Ureter (tissue), 1 donor: Measurements from ENCODE around the gene MIS18BP1. TPM values are rescaled to one million over a fixed set of nuclear protein-coding genes. Genes with fewer than 3 reads are reported as not detected.
"Not testable (repeated sequence)": the region's sequence is repeated elsewhere in the genome, so short reads cannot be mapped to it uniquely, and the experiment has no call there.

Experiments used
- DNase-seq: peaks from one replicate; pipeline ENCODE4 v3.0.0-alpha.2; 2020; ENCODE audit warnings: low spot score
- total RNA-seq: library from RNA; stranded (reverse); gene quantifications from one replicate; pipeline ENCODE4 v1.2.4, GENCODE V29; 2023
- donor health status: DM: yes; HTN: yes; CAD: no.

The MIS18BP1 gene
- 26.1 TPM for total RNA-seq

DNA sequence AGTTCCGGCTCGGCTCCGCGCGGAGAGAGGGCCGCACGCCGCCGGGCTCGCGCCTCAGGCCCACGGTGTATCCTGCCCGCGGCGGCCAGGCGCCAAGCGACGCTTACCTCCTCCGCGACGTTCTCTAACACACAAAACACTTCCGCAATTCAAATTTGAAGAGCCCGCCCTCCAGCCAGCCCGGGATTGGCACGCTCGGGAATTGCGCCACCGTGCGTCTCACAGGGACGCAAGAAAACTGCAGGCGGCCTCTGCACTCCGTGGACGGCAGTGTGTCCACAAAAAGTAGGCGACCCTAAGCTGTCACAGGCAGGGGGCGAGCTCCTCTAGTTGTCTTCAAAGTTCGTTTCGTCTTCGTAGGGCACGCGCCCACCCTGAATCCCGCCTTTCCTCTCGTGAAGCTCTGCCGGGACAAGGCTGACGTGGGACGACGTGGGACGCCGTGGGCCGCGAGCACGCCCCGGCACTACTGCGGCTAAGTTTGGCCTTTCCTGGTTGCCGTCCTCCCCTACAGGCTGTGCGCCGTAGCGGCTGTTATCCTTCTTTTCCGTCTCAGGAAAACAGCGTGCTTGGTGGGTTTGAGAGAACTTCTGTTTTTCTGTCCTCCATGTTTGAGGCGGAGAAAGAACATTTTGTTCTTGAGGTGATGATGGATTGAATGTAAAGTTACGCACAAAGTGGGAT lies at the start of gene MIS18BP1:
TSS of gene MIS18BP1 (minus strand) at position 133 of the 684 bp plus-strand sequence. CDS start 5,916 bp downstream, outside the sequence.
- DNase-seq, result peak; percentile 96

DNA sequence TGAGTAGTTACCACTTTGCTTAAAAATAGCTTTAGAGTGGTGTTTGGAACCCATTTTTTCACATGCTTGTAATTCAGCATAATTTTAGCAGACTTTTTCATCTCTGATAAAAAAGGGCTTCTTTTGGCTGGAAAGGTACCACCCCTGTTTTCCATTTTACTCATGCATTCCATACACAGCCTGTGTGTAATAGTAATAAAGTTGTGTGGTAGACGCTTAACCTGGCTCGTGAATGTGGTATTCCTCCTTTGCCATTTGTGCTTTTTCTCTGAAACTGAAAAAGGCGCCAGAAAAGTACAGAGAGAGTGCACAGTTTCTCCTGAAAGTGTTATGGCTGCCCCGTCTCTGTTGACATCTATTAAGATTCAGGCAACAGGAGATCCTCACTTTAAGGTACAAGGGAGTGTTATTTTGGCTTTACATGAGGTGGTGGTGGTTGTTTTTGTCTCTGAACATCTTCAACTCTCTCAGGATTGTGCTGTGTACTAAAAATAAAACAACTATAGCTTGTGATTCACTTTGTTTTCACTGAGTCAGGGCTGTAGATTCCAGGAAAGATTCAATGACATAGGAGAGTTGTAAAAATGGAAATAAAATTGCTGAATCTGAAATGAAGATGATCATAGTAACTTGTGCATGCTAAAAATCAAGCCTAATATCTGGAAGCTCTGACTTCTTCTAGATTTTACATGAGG lies 45.6 kb upstream of the MIS18BP1 start:
- DNase-seq, result no peak

DNA sequence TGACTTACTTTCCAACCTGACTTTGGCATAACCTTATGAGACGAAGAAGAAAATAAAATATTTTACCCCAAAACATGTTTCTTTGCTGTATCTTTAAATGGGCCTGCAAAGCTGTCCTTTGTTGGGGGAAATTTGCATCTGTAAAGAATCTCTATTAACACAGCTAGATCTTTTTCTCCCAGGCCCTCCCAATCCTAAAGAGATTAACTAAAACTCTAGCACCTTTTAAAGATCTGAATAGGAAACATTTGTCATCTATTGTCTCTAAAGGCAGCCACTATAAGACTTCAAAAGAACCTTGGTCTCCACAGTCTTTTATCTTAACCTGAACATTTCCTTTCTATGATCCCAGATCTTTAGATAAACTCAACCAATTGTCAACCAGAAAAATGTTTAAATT lies 41.8 kb upstream of the MIS18BP1 start:
- not testable (repeated sequence) for DNase-seq

DNA sequence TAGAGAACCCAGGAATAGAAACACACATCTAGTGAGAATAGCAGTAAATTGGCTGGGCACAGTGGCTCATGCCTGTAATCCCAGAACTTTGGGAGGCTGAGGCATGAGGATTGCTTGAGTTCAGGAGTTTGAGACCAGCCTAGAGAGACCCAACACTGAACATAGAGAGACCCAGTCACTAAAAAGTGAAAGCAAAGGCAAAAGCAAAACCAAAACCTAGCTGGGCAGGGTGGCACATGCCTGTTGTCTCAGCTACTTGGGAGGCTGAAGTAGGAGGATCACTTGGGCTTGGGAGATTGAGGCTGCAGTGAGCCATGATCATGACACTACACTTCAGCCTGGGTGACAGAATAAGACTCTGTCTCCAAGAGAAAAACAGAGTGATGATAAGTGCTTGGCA lies 37.5 kb upstream of the MIS18BP1 start:
- DNase-seq, result no peak

DNA sequence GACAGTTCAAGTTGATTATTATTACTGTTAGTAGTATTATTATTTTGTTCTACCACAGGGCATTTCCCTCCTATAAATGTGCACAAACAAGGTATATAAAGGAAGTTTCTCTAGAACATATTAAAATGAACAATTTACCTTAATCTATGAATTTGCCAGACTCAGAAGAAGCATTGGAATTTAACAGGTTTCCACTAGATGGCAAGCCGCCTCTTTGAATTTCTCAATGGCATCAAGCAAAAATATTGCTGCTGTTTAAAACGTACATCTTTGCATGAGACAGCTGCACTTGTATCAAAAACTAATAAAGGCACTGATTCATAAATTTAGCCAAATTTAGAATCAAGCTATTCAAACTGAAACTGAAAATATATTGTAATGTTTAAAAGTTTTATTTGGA lies 34.6 kb upstream of the MIS18BP1 start:
- DNase-seq, result no peak

DNA sequence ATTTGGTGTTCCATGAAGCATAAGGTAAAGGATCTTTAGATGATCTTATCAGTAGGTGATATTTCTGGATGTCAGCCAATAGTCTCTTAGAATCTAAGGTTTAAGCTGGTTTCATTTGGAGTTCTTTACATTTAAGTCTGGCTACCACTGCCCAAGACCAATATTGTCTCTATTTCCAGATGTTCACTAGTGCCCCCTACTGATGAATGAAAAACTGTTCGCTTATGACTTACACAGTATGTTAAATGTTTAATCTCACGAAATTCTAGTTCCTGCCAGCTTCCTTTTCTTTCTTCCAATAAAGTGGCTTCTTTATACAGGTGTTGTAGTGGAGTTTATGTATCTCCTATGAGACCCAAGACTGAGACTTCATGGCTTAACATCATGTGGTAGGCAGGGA lies 31.8 kb upstream of the MIS18BP1 start:
- no peak for DNase-seq

DNA sequence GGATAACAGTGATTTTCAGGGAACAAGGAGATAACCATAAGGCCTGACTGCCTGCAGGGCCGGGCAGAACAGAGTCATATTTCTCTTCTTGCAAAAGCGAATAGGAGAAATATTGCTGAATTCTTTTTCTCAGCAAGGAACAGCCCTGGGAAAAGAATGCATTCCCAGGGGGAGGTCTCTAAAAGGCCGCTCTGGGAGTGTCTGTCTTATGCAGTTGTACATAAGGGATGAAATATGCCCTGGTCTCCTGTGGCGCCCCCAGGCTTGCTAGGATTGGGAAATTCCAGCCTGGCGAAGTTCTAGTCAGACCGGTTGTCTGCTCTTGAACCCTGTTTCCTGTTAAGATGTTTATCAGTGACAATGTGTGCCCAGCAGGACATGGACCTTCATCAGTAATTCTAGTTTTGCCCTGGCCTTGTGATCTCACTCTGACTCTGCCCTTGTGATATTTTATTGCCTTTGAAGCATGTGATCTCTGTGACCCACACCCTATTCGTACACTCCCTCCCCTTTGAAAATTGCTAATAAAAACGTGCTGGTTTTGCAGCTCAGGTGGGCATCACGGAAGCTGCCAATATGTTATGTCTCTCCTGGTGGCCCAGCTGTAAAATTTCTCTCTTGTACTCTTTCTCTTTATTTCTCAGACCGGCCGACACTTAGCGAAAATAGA lies 28.9 kb upstream of the MIS18BP1 start:
- not testable (repeated sequence) for DNase-seq

DNA sequence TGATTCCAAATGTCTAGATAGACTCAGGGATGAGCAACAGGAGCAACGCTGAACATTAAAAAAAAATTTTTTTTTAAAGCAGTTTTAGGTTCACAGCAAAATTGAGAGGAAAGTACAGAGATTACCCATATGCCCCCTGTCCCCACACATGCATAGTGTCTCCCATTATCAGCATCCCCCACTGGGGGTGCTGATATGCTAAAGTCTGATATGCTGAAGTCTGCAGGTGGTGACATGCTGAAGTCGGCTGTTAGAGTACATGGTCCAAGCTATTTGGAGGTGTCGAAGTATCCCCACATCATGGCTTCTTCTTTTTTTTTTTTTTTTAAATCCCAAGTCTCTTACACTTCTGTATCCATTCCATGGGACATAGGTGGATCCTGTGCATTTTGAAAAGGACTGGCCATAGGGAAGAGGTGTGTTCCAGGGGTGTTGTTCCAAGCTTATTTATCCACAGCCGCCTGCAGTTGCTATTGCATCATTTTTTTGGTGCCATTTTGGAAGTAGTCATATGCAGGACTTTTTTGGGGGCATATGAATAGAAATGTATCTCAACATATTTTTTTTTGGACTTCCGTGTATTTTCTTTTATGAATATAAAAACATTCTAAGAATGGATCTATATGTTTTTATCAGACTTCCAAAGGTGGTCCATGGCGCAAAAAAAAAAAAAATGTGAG lies 19.0 kb upstream of the MIS18BP1 start:
- no peak for DNase-seq

DNA sequence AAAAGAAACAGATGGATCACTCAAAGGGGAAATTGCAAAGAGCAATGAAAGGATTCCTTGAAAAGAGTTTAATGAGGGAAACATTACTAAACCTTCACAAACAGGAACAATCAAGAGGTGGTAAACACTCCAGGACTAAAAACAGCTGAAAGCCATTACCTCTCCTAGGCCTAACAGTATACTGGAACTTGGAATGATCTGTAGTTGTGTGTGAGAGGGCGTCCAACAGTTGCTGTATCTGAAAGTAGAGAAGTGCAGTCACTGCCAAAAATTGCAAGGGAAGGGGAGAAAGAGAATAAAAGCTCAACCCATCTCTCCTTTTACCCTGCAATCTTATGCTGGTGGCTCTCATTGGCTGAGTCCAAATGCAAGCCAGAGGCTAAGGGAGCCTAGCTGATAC lies 17.0 kb upstream of the MIS18BP1 start:
- DNase-seq, result no peak

DNA sequence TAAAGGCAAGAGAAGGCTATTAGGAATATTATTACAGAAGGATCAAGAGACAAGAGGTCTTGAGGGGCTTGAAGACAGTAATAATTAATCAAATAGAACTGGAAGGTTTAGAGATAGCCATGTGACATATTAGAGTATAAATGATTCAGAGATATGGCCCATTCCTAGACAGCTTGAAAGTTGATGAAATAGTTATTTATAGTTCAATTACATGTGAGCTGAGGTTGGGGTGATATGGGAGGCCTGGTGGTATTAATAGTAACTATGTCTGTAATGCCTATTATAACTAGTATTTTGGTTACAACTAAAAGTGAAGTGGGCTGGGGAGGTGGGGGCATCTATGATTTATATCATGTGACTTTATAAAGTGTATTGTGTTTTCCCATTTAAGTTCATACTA lies 14.1 kb upstream of the MIS18BP1 start:
- no peak for DNase-seq

DNA sequence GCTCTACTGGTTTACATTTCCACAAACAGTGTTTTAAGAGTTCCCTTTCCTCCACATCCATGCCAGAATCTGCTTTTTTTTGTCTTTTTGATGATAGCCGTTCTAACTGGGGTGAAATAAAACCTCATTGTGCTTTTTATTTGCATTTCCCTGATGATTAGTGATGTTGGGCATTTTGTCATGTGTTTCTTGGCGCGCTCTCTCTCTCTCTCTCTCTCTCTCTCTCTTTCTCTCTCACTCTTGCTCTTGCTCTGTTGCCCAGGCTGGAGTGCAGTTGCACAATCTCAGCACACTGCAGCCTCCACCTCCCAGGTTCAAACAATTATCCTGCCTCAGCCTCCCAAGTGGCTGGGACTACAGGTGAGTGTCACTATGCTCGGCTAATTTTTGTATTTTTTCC lies 9.6 kb upstream of the MIS18BP1 start:
- no peak for DNase-seq

DNA sequence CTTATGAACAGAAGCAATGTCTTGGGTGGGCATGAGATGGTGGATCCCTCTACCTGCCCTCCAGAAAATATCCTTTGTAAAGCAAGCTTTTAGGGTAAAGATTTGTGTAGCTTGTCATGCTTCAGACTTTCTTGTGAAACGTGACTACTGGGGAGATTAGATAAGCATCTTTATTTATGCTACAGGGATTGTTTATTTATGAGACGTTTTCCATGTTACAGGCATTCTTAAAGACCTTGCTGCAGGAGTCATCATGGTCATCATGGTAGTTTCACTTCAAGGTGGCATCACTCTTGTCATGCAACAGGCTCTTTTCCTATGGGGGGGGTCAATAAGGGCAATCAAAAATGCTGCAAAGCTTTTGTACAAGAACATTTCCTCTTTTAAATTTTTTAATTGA lies 8.2 kb upstream of the MIS18BP1 start:
- no peak for DNase-seq

DNA sequence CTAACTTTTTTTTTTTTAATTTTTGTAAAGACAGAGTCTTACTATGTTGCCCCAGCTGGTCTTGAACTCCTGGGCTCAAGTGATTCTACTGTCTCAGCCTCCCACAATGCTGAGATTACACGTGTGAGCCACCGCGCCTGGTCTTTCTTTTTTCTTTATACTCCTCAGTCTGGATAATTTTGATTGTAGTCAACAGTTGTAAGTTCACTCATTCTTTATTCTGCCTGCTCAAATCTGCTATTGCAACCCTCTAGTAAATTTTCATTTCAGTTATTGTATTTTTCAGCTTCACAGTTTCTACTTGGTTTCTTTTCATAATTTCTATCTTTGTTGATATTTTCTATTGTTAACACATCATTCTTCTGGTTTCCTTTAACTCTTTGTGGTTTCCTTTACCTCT lies 5.8 kb upstream of the MIS18BP1 start:
- DNase-seq, result no peak

DNA sequence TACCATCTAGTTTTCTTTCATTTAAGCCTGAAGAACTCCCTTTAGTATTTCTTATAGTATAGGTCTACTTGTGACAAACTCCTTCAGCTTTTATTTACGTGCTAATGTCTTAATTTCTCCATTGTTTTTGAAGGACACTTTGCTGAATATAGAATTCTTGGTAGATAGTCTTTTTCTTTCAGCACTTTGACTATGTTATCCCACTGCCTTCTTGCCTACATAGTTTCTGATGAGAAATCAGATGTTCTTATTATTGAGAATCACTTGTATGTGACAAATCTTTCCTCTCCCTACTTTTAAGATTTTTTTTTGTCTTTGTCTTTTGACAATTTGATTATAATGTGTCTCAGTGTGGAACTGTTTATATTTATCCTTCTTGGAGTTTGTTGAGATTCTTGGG lies 5.1 kb upstream of the MIS18BP1 start:
- DNase-seq, result no peak

DNA sequence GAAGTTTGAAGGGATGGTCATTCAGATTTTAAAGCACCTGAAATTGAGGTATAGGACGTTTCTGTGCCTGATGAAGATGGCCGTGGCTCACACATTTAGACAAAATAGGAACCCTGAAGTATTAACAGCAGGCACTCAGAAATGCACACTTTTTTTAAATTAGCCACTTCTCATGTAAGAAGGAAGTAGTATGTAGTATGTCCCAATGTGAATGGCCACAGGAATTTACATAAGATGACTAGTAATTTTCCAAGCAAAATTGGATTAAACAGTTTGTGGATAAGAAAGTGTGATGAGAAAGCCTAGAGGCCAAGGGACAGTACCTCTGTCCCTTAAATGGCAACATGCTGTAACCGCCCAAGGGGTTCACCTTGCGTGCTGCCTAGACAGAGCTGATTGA lies 1.8 kb upstream of the MIS18BP1 start:
- DNase-seq, result no peak

DNA sequence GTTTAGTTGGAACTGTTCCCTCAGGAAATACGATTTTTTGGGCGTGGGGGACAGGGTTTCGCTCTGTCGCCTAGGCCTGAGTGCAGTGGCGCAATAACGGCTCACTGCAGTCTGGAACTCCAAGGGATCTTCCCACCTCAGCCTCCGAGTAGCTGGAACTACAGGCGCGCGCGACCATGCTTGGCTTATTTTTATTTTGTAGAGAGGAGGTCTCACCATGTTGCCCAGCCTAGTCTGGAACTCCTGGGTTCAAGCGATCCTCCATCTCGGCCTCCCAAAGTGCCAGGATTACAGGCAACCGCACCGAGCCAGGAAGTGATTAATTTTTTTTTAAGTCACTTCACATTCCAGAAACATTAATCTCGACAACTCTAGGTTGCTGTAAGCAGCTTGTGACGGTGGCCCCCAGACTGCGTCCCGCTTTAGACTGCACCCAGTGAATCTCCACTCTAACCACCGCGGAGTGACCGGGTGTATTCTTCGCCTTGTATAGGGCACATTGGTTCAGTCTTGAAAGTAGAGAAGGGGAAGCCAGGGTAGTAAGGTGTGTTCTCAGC lies 830 bp upstream of the MIS18BP1 start:
- no peak for DNase-seq

DNA sequence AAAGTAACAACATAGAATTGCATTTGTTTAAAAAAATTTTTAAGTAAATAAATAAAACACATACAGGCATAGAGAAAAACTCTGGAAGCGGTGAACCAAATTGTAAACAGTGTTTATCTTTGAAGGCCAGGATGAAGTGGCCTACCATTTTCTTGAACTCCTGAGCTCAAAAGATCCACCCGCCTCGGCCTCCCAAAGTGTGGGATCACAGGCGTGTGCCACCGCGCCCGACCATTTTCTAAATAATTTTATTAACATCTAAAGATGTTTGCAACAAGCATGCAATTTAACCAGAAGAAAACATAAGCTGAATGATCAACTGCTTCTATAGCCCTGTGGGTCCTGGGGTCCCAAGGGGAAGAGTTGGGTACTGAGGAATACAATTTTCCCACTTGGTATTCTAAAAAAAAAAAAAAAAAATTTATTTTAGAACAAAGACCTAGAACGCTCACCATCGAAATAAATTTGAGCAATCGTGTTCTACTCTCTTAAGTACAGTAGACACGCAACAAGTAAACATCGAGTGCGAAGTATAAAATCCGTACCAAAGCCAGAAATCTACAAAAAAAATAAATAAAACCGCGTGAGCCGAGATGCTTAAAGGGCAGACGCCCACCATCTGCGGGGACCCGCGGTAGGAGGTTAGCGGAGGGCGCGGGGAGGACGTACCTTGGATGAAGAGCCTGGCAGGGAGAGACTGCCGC lies 484 bp downstream of the MIS18BP1 start:
- DNase-seq, result no peak

DNA sequence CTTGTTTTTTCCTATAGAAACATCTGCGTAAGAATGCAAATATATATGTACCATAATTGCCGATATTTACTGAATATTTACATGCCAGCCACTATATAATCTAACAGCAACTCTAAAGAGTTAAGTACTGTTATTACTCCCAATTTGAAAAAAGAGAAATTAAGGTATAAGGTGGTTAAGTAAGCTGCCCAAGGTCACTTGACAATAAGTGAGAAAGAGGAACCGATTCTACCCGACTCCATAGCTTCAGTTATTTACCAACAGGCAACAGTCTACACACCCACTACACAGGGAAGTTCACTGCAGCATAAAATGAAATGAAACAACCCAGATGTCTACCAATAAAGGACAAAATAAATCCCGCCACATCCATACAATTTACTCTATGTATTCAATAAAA lies 1.1 kb downstream of the MIS18BP1 start:
- DNase-seq, result no peak

DNA sequence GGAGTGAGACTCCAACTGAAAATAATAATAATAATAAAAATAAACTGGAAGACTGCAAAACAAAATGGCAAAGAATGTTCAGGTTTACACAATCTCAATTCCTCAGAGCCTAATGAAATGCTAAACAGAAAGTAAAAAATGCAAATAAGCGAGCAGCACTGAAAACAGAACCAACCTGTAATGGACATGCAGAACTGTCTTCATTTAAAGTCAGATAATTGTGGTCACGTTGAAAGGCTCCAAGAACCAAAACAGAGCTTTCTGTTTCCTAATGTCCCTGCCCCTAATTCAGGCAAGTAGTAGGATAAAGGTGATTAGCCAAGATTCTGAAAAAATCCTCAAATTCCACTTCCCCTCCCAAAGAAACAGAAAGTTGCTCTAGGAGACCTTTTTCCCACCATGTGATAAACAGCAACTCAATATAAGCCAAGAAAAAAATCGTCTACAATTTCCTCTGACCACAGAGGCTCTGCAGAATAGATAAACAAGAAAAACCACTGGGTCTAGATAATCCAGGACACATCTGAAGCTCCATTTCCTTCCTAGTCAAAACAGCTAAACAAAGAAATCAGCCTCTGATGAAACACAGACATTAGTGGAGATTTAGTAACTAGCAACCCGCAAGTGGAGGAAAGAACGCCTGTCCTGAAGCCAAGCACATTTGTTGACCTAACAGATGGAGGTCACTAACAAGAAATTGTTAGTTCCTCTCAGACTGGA lies 3.0 kb downstream of the MIS18BP1 start:
- no peak for DNase-seq

DNA sequence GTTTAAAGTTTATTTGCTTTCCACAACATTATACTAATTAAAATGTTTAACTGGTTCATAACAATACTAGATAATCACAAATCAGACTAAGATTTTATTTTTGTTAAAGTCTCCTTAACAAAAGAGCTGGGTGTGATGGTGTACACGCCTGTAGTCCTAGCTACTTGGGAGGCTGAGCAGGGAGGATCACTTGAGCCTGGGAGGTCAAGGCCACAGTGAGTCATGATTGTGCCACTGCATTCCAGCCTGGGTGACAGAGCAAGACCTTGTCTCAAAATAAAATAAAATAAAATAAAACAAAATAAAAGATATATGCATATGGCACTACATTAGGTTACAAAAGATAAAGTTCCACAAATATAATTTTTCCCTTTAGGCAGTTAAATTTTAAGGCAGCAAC lies 5.6 kb downstream of the MIS18BP1 start:
- no peak for DNase-seq

DNA sequence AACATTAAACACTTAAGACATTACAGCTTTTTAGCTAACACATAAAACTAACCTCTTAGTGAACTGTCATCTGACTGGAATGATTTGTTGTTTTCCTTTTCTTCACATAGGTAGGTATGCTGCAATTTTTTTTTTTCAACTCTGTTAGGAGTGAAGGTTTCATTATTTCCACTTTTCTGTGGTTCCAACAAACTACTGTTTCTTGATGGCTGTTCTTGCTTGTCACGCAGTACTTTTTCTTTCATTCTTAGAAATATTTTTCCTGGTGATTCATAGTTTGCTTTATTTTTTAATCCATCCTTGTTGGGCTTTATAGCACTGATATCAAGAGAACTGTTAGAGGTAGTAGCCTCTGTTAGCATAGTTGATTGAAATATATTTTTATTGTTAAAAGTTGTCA lies 6.3 kb downstream of the MIS18BP1 start:
- DNase-seq, result no peak
